SK-N-SH (cell line): Measurements from ENCODE around the gene EDN3.

Experiments used
- EP300 ChIP-seq, 2 experiments: IDR thresholded peaks; 2 replicates each; pipeline versions ENCODE4 v1.4.0 to v1.6.1; 2012; ENCODE audit warnings: borderline replicate concordance in 1 of 2, low read depth in 1 of 2, low read length in 1 of 2
- EZH2phosphoT487 ChIP-seq: fragments of 200-600 bp; sonication (generic); IDR thresholded peaks from 2 replicates; pipeline ENCODE4 v1.6.1; 2017; ENCODE audit warnings: low read depth, mixed run types, mild to moderate bottlenecking, antibody characterized with exemption, moderate library complexity, borderline replicate concordance
- FOXJ3 ChIP-seq: sonication (generic); formaldehyde crosslinking; IDR thresholded peaks from 2 replicates; pipeline ENCODE4 v1.5.1; 2020; ENCODE audit warnings: mild to moderate bottlenecking, missing genetic modification reagents
- MXI1 ChIP-seq: IDR thresholded peaks from 2 replicates; pipeline ENCODE4 v1.6.1; 2012; ENCODE audit warnings: mild to moderate bottlenecking, low read depth, low read length, improper control_type of control experiment

- TF ChIP-seq MXI1 (no peak), EP300 (IDR thresholded peaks at IDR 0.05; ENCODE audit: borderline replicate concordance in 1 of 2, low read depth in 1 of 2, low read length in 1 of 2) (no peak), EZH2phosphoT487 (no peak), FOXJ3 (CRISPR knock-in tag) (no peak)
Observed at GRCh38 chr20:59350330-59351156, 50.1 kb downstream of the EDN3 start.
